Measurements from ENCODE around the gene SDR42E2. TPM values are rescaled to one million over a fixed set of nuclear protein-coding genes. Genes with fewer than 3 reads are reported as not detected.

SDR42E2 gene
- total RNA-seq, 2 donors from 2014 or later = not detected

GRCh38 chr16:22198547-22199293, 36.4 kb downstream of the SDR42E2 start:
- no peaks in the 10 kb centered on the region for H3K36me3 ChIP-seq (ENCODE audit: control insufficient read depth, insufficient read depth, low read length)
- no peak overlapping the region for H3K4me3 ChIP-seq (ENCODE audit: low read length)
- H3K27ac ChIP-seq (ENCODE audit: low read depth, low read length) = no peak overlapping the region
- no peak for DNase-seq
- TF ChIP-seq CTCF (conservative IDR thresholded peaks at IDR 0.05) = peak; percentile 34
- Mint-ChIP-seq H3K9me3 (no peaks in the 10 kb centered on the region), H3K36me3 (ENCODE audit: low read depth) (no peaks in the 10 kb centered on the region), H3K27me3 (ENCODE audit: insufficient read depth) (no peaks in the 10 kb centered on the region), H3K4me3 (no peak overlapping the region), H3K27ac (no peak overlapping the region), H3K4me1 (no peaks in the 10 kb centered on the region)
- no peak overlapping the region for H3K9ac ChIP-seq (ENCODE audit: extremely low read depth, low read length, poor library complexity, severe bottlenecking)
- WGBS, 2 experiments (ENCODE audit: insufficient coverage in 1 of 2, insufficient read length in 1 of 2) = 87 to 95% methylated on average over 4 to 7 of the region's 7 CpGs
- no peaks in the 10 kb centered on the region for H3K9me3 ChIP-seq (ENCODE audit: control insufficient read depth, low read length)
- no peaks in the 10 kb centered on the region for H3K4me1 ChIP-seq (ENCODE audit: control insufficient read depth, insufficient read depth, low read length)
- H3K27me3 ChIP-seq (ENCODE audit: control insufficient read depth, insufficient read depth, low read length, poor library complexity, severe bottlenecking) = no peaks in the 10 kb centered on the region

- Histone ChIP-seq H3K9ac (ENCODE audit: extremely low read depth, low read length, poor library complexity, severe bottlenecking) (no peak overlapping the region), H3K27me3 (ENCODE audit: control insufficient read depth, insufficient read depth, low read length, poor library complexity, severe bottlenecking) (peaks cover 3% of the 10 kb centered on the region), H3K36me3 (ENCODE audit: control insufficient read depth, insufficient read depth, low read length) (no peaks in the 10 kb centered on the region), H3K9me3 (ENCODE audit: control insufficient read depth, low read length) (no peaks in the 10 kb centered on the region), H3K4me3 (ENCODE audit: low read length) (no peak overlapping the region), H3K4me1 (ENCODE audit: control insufficient read depth, insufficient read depth, low read length) (no peaks in the 10 kb centered on the region), H3K27ac (ENCODE audit: low read depth, low read length) (no peak overlapping the region)
- Mint-ChIP-seq H3K4me3 (no peak overlapping the region), H3K4me1 (no peaks in the 10 kb centered on the region), H3K9me3 (no peaks in the 10 kb centered on the region), H3K27ac (no peak overlapping the region), H3K36me3 (ENCODE audit: low read depth) (no peaks in the 10 kb centered on the region), H3K27me3 (ENCODE audit: insufficient read depth) (peaks cover 4% of the 10 kb centered on the region)
- no peak for TF ChIP-seq CTCF (conservative IDR thresholded peaks at IDR 0.05)
- no peak for DNase-seq
- 92% methylated on average over 4 to 6 of the region's 6 CpGs for WGBS, 2 experiments (ENCODE audit: insufficient coverage in 1 of 2, insufficient read length in 1 of 2)
Observed at GRCh38 chr16:22202261-22202637, 39.9 kb downstream of the SDR42E2 start.

GRCh38 chr16:22203091-22203490, 40.8 kb downstream of the SDR42E2 start:
- no peaks in the 10 kb centered on the region for H3K9me3 Mint-ChIP-seq
- no peak overlapping the region for H3K27ac Mint-ChIP-seq
- H3K36me3 ChIP-seq (ENCODE audit: control insufficient read depth, insufficient read depth, low read length) = no peaks in the 10 kb centered on the region
- no peak overlapping the region for H3K27ac ChIP-seq (ENCODE audit: low read depth, low read length)
- no peaks in the 10 kb centered on the region for H3K4me1 Mint-ChIP-seq
- peaks cover 12% of the 10 kb centered on the region for H3K27me3 Mint-ChIP-seq (ENCODE audit: insufficient read depth)
- H3K4me1 ChIP-seq (ENCODE audit: control insufficient read depth, insufficient read depth, low read length) = no peaks in the 10 kb centered on the region
- no peak overlapping the region for H3K9ac ChIP-seq (ENCODE audit: extremely low read depth, low read length, poor library complexity, severe bottlenecking)
- no peak overlapping the region for H3K4me3 ChIP-seq (ENCODE audit: low read length)
- no peaks in the 10 kb centered on the region for H3K9me3 ChIP-seq (ENCODE audit: control insufficient read depth, low read length)
- no peak for DNase-seq
- H3K4me3 Mint-ChIP-seq = no peak overlapping the region
- 91 to 100% methylated on average over 2 to 4 of the region's 5 CpGs for WGBS, 2 experiments (ENCODE audit: insufficient coverage in 1 of 2, insufficient read length in 1 of 2)
- no peak for TF ChIP-seq CTCF (conservative IDR thresholded peaks at IDR 0.05)
- H3K27me3 ChIP-seq (ENCODE audit: control insufficient read depth, insufficient read depth, low read length, poor library complexity, severe bottlenecking) = peaks cover 6% of the 10 kb centered on the region
- no peaks in the 10 kb centered on the region for H3K36me3 Mint-ChIP-seq (ENCODE audit: low read depth)
